Spleen (tissue), 7 donors: ENCODE data around the gene LRP11.

ENCODE experiments used
- CTCF ChIP-seq, 11 experiments: fragments of 200-600 bp in 7 of 11; fragments of 450-650 bp in 4 of 11; sonication (generic) in 4 of 11; IDR thresholded peaks in 8 of 11; conservative IDR thresholded peaks in 3 of 11; 1 replicate in 7 of 11; 2 replicates in 4 of 11; pipeline versions ENCODE4 v1.4.0 to v1.8.0; 2016 to 2021; ENCODE audit warnings: antibody characterized with exemption in 11 of 11, inconsistent platforms in 4 of 11, mild to moderate bottlenecking in 1 of 11
- POLR2A ChIP-seq, 3 donors: fragments of 450-650 bp; IDR thresholded peaks; one replicate each; pipeline ENCODE4 v1.5.1; 2017; ENCODE audit warnings: antibody characterized with exemption in 3 of 3, mild to moderate bottlenecking in 1 of 3
- donor health status: DM: no; HTN: no; CAD: no; lungs with moderate emphysema.
- donor health status: DM: no; HTN: no; CAD: no.
- donor health status: DM: no; HTN: no; CAD: no.

- TF ChIP-seq POLR2A (IDR thresholded peaks at IDR 0.05) (no peak), CTCF (IDR thresholded peaks at IDR 0.05 in 8 of 11, conservative IDR thresholded peaks at IDR 0.05 in 3 of 11) (no peak)
These were observed 25.2 kb upstream of the LRP11 start for GRCh38 chr6:149889326-149889725.
